SK-N-MC (cell line): ENCODE data around the gene DLG5.

Experiments used
- DNase-seq: peaks from one replicate; pipeline ENCODE4 v3.0.0-alpha.2; 2011; ENCODE audit warnings: low read depth, low spot score
- H3K27ac ChIP-seq: fragments of 200-600 bp; sonication (generic); 2 replicates; pipeline ENCODE4 v1.5.1; 2016; ENCODE audit warnings: mixed run types
- H3K36me3 ChIP-seq: fragments of 200-600 bp; sonication (generic); 2 replicates; pipeline ENCODE4 v1.6.1; 2017; ENCODE audit warnings: antibody characterized with exemption, low read length, mixed read lengths; ENCODE audit not compliant: insufficient read depth
- H3K4me3 ChIP-seq: fragments of 200-600 bp; sonication (generic); 2 replicates; pipeline ENCODE4 v1.5.1; 2016
- H3K9ac ChIP-seq: fragments of 200-600 bp; sonication (generic); 2 replicates; pipeline ENCODE4 v1.8.0; 2017; ENCODE audit warnings: mixed run types, mixed read lengths; ENCODE audit not compliant: insufficient read length
- H3K9me3 ChIP-seq: fragments of 200-600 bp; sonication (generic); 2 replicates; pipeline ENCODE4 v1.6.1; 2017; ENCODE audit warnings: low read depth, mild to moderate bottlenecking, antibody characterized with exemption, low read length, moderate library complexity, mixed read lengths
- EZH2 ChIP-seq: fragments of 200-600 bp; sonication (generic); IDR thresholded peaks from one replicate; pipeline ENCODE4 v1.6.1; 2017; ENCODE audit warnings: antibody characterized with exemption
- FOXP2 ChIP-seq: optimal IDR thresholded peaks from 2 replicates; pipeline ENCODE3; 2011; ENCODE audit warnings: mild to moderate bottlenecking, moderate library complexity; ENCODE audit not compliant: insufficient read depth; ENCODE audit errors: extremely low read length, control extremely low read depth
- POLR2AphosphoS5 ChIP-seq: IDR thresholded peaks from 2 replicates; pipeline ENCODE4 v1.6.1; 2012; ENCODE audit warnings: mild to moderate bottlenecking, low read depth, low read length, borderline replicate concordance

DLG5 gene

DNA sequence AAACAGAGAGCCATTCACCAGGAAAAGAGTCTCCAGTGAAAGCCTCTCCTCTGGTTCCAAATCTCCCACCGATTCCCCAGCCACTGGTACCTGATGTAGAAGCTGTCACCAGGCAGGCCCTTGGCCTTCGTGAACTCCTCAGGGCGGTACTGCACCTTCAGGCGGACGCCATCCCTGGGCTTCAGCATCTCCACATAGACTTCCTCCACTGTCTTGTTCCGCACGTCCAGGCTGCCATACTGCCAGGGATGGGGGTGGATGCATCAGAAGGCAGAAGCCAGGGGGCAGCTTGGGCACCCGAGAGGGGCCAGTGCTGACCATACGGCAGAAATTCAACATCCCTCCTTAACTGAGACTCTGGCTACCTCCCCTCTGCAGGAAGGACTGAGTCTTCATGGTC, 118.8 kb downstream of the DLG5 start:
- H3K27ac ChIP-seq = no peak overlapping the region
- DNase-seq = no peak
- H3K9me3 ChIP-seq = no peaks in the 10 kb centered on the region
- H3K9ac ChIP-seq = no peak overlapping the region
- no peaks in the 10 kb centered on the region for H3K36me3 ChIP-seq
- no peak overlapping the region for H3K4me3 ChIP-seq
- TF ChIP-seq EZH2 (no peak), POLR2AphosphoS5 (no peak), FOXP2 (no peak)

- Histone ChIP-seq H3K4me3 (no peak overlapping the region), H3K27ac (no peak overlapping the region), H3K9ac (no peak overlapping the region), H3K36me3 (no peaks in the 10 kb centered on the region), H3K9me3 (no peaks in the 10 kb centered on the region)
- DNase-seq = no peak
- TF ChIP-seq POLR2AphosphoS5 (no peak), EZH2 (no peak), FOXP2 (no peak)
Observed at GRCh38 chr10:77806511-77807157, 119.9 kb downstream of the DLG5 start.

- no peak overlapping the region for H3K4me3 ChIP-seq
- H3K27ac ChIP-seq = no peak overlapping the region
- TF ChIP-seq EZH2 (no peak), FOXP2 (no peak), POLR2AphosphoS5 (no peak)
- DNase-seq = no peak
- no peaks in the 10 kb centered on the region for H3K9me3 ChIP-seq
- H3K36me3 ChIP-seq = no peaks in the 10 kb centered on the region
- H3K9ac ChIP-seq = no peak overlapping the region
Observed at GRCh38 chr10:77805676-77806075, 120.9 kb downstream of the DLG5 start.

- no peak overlapping the region for H3K4me3 ChIP-seq
- DNase-seq = no peak
- no peak for TF ChIP-seq FOXP2
- no peak for TF ChIP-seq EZH2
- no peak for TF ChIP-seq POLR2AphosphoS5
- H3K9ac ChIP-seq = no peak overlapping the region
- no peaks in the 10 kb centered on the region for H3K36me3 ChIP-seq
- no peaks in the 10 kb centered on the region for H3K9me3 ChIP-seq
- H3K27ac ChIP-seq = no peak overlapping the region
Observed at GRCh38 chr10:77804371-77804770, 122.2 kb downstream of the DLG5 start.

DNA sequence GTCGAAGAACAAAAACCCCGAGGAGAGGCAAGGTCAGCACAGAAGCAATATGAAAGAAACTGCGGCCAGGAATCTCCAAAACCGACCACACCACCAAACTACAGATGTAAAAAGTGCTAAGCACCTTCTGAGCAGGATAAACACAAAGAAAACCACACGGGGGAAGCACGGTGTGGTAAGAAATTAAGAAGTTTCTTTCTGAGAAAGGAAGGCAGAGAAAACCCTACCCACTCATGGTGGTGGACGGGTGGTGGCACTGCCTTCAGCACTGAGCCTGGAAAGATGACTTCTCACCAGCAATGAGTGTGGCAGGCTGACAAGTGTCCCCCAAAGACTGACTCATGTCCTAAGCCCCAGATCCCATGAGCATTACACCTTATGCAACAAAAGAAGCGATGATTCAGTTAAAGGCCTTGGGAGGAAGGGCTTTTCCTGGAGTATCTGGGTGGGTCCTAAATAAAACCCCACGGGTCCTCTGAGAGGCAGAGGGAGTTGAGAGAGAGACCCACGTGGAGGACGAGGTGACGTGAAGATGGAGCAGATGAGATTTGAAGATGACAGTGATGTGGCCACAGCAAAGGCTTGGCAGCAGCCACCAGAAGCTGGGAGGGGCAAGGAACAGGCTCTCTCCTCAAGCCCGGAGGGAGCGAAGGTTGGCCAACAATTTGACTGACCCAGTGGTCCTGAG, 124.9 kb downstream of the DLG5 start:
- Histone ChIP-seq H3K27ac (no peak overlapping the region), H3K9ac (no peak overlapping the region), H3K9me3 (no peaks in the 10 kb centered on the region), H3K36me3 (no peaks in the 10 kb centered on the region), H3K4me3 (no peak overlapping the region)
- no peak for TF ChIP-seq POLR2AphosphoS5
- TF ChIP-seq FOXP2 = no peak
- no peak for TF ChIP-seq EZH2
- DNase-seq = no peak

GRCh38 chr10:77800738-77801266, 125.8 kb downstream of the DLG5 start:
- TF ChIP-seq FOXP2 (no peak), POLR2AphosphoS5 (no peak), EZH2 (no peak)
- no peaks in the 10 kb centered on the region for H3K9me3 ChIP-seq
- H3K27ac ChIP-seq = no peak overlapping the region
- DNase-seq = no peak
- H3K36me3 ChIP-seq = no peaks in the 10 kb centered on the region
- H3K9ac ChIP-seq = no peak overlapping the region
- no peak overlapping the region for H3K4me3 ChIP-seq

GRCh38 chr10:77800320-77800719, 126.2 kb downstream of the DLG5 start:
- Histone ChIP-seq H3K27ac (no peak overlapping the region), H3K9me3 (no peaks in the 10 kb centered on the region), H3K36me3 (no peaks in the 10 kb centered on the region), H3K4me3 (no peak overlapping the region), H3K9ac (no peak overlapping the region)
- no peak for DNase-seq
- no peak for TF ChIP-seq FOXP2
- TF ChIP-seq EZH2 = no peak
- TF ChIP-seq POLR2AphosphoS5 = no peak

- TF ChIP-seq FOXP2 (no peak), EZH2 (no peak), POLR2AphosphoS5 (no peak)
- Histone ChIP-seq H3K9ac (no peak overlapping the region), H3K4me3 (no peak overlapping the region), H3K9me3 (no peaks in the 10 kb centered on the region), H3K27ac (no peak overlapping the region), H3K36me3 (no peaks in the 10 kb centered on the region)
- no peak for DNase-seq
Observed at GRCh38 chr10:77799352-77799751, 127.2 kb downstream of the DLG5 start.
